Non-pigmented ciliary epithelial cell (primary cell): ENCODE measurements around the gene PGAM1.
"Not testable (repeated sequence)": the region's sequence is repeated elsewhere in the genome, so short reads cannot be mapped to it uniquely, and the experiment has no call there.

ENCODE experiments used
- DNase-seq: peaks from one replicate; pipeline ENCODE4 v3.0.0-alpha.2; 2010; ENCODE audit warnings: low read depth

Gene PGAM1

GRCh38 chr10:97407952-97408248 is 18.1 kb upstream of the PGAM1 start:
- DNase-seq = no peak

GRCh38 chr10:97408496-97408992 is 17.4 kb upstream of the PGAM1 start:
- DNase-seq = no peak

DNA sequence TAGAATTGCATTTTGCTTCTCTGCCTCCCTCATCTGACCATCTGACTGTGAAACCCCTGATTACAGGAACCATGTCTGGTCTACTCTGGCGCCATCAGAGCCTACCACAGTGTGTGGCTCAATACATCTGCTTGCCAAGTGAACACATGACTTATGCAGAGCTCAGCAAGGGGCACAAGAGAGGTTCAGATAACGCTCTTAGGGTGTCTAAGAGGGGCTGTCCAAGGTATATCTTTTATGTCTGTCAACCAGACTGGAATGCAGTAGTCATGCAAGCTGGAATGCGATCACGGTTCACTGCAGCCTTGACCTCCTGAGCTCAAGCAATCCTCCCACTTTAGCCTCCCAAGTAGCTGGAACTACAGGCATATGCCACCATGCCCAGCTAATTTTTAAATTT is 14.6 kb upstream of the PGAM1 start:
- no peak for DNase-seq

GRCh38 chr10:97412891-97413304 is 13.1 kb upstream of the PGAM1 start:
- DNase-seq = no peak

GRCh38 chr10:97416565-97416964 is 9.4 kb upstream of the PGAM1 start:
- no peak for DNase-seq

DNA sequence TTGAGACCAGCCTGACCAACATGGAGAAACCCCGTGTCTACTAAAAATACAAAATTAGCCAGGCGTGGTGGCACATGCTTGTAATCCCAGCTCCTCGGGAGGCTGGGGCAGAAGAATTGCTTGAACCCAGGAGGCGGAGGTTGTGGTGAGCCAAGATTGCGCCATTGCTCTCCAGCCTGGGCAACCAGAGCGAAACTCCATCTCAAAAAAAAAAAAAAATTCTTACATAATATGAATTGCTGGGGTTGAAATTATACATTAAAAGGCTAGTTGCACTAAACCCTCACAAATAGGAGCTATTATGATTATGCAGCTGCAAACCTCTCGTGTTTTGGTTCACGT is 2.3 kb upstream of the PGAM1 start:
- not testable (repeated sequence) for DNase-seq

GRCh38 chr10:97426776-97427570 is 982 bp downstream of the PGAM1 start:
- no peak for DNase-seq

- no peak for DNase-seq
These were observed 1.7 kb downstream of the PGAM1 start for GRCh38 chr10:97427571-97428179.

- DNase-seq = no peak
These were observed 2.6 kb downstream of the PGAM1 start for GRCh38 chr10:97428572-97428981.

DNA sequence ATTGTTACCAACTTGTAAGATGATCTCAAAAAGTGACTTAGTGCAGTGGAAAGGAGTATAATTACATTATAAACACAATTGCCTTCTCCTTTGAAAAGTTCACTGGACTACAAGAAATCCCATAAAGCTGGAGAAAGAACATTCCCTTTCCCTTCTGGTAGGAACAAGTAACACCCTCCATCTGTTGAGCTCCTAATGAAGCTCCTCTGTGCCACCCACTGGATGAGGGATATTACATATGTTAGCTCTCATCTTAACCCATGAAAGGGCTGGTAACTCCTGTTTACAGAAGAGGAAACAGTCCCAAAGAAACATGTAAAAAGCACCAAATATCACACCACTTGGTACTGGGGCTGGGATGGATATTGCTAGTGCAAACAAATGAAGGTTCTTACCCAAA is 8.1 kb downstream of the PGAM1 start:
- no peak for DNase-seq

DNA sequence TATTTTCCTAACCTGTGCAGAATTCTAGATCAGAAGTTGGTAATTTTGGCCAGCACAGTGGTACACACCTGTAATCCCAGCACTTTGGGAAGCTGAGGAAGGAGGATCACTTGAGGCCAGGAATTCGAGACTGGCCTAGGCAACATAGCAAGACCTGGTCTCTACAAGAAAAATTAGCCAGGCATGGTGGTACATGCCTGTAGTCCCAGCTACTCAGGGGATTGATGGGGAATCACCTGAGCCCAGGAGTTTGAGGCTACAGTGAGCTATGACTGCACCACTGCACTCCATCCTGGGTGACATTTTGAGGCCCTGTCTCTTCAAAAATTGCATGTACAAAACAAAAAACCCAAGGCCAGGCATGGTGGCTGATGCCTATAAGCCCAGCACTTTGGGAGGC is 8.6 kb downstream of the PGAM1 start:
- no peak for DNase-seq

- no peak for DNase-seq
These were observed 9.2 kb downstream of the PGAM1 start for GRCh38 chr10:97435211-97435610.

GRCh38 chr10:97442277-97442676 is 16.3 kb downstream of the PGAM1 start:
- DNase-seq = no peak

DNA sequence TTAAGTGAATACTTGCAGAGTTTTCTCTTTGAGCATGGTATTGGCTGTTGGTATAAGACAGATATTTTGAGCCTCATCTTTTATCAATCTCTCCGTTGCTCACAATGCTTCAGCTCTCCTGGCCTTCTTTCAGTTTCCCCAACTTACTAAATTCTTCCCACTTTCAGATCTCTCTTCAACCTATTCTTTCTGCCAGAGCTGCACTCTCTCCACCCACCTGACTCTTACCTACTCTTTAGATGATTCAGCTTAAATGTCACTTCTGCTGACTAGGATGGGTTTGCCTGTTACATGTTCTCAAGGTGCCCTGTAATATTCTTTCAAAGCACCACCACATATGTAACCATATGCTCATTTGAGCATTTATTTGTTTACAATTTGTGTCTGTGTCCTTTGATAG is 18.2 kb downstream of the PGAM1 start:
- no peak for DNase-seq

DNA sequence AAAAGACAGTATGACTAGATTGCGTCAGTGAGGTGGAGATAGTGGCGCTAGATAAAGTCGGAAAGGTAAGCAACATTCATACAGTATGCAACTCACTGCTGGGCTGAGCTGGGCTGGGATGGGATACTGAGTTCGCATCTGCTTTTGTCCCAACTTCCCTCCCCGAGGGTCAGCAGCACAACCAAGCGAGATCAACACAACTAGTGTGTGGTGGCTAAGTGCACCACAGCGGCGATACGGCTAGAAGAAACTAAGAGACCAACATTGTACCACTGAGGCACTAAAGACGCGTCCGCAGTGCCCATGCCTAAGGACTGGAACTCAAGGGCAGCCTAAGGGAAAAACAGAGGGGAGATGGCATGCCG is 19.3 kb downstream of the PGAM1 start:
- no peak for DNase-seq

GRCh38 chr10:97445722-97446639 is 20.0 kb downstream of the PGAM1 start, which contains the start of the genes EXOSC1 and ZDHHC16:
Gene EXOSC1, minus strand, starts transcription at chr10:97446006. Its CDS starts 21 bp downstream, at chr10:97445985.
Gene ZDHHC16, plus strand, starts transcription at chr10:97446175. Its CDS starts 5,501 bp downstream, at chr10:97451676.
- peak; percentile 91 for DNase-seq

DNA sequence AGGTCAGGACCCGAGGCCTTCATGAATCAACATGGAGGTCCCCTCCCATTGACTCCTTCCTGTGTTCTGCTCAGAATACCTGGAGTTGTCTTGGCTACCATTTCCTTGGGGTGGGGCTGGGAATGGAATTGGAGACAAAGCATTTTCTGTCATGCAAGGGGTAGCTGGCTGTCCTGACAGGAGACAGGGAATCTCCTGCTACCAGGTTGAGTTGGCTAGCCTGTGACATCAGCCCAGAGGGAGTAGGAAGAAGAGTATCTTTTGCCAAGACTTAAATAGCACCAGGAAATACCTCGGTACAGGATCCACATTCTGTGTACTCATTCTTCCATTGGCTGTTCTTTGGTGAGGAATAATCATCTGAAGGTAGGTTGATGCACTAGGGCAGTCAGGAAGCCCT is 24.8 kb downstream of the PGAM1 start:
- no peak for DNase-seq

DNA sequence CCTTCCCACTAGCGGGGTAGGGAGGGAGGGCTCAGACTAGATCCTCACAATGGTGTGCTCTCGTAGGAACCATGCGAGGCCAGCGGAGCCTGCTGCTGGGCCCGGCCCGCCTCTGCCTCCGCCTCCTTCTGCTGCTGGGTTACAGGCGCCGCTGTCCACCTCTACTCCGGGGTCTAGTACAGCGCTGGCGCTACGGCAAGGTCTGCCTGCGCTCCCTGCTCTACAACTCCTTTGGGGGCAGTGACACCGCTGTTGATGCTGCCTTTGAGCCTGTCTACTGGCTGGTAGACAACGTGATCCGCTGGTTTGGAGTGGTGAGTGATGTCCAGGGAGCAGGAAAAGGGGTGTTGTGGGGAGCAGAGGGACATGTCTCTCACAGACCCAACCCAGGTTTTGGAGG is 25.6 kb downstream of the PGAM1 start:
- no peak for DNase-seq

GRCh38 chr10:97452352-97452751 is 26.4 kb downstream of the PGAM1 start:
- no peak for DNase-seq

GRCh38 chr10:97454330-97455036 is 28.5 kb downstream of the PGAM1 start:
- DNase-seq = no peak

GRCh38 chr10:97456034-97456685 is 30.2 kb downstream of the PGAM1 start:
- no peak for DNase-seq

DNA sequence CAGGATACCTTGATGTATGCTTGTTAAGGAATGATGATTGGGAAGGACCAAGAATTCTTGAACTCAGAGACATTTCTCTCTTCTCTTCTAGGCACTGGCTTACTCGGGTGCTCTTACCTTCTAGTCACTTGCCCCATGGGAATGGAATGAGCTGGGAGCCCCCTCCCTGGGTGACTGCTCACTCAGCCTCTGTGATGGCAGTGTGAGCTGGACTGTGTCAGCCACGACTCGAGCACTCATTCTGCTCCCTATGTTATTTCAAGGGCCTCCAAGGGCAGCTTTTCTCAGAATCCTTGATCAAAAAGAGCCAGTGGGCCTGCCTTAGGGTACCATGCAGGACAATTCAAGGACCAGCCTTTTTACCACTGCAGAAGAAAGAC is 30.7 kb downstream of the PGAM1 start:
- DNase-seq = no peak
